Activated T-cell treated with anti-CD3 and anti-CD28 coated beads, Interleukin-2, amount 50 U/mL, for 1 hour (primary cell): Measurements from ENCODE around the gene IL1RAPL1.

ENCODE experiments used
- DNase-seq: peaks from one replicate; pipeline ENCODE4 v3.0.0-alpha.2; 2020

Gene IL1RAPL1

DNA sequence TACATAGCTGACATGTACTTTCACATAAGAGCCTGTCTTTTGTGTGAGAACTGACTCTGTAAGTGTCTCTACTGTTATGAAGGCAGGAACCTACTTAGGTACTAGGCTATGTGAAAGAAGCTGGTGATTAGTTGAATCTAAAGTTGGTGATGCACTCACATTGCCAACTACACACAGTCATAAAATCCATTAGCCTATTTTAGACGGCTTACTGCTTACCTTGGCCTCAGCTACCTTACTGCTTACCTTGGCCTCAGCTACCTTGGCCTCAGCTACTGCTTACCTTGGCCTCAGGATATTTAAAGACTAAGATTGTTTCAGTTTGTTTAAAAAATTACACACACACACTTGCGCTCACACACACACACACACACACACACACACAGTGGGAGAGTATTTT, 549.7 kb downstream of the IL1RAPL1 start:
- DNase-seq = no peak

DNA sequence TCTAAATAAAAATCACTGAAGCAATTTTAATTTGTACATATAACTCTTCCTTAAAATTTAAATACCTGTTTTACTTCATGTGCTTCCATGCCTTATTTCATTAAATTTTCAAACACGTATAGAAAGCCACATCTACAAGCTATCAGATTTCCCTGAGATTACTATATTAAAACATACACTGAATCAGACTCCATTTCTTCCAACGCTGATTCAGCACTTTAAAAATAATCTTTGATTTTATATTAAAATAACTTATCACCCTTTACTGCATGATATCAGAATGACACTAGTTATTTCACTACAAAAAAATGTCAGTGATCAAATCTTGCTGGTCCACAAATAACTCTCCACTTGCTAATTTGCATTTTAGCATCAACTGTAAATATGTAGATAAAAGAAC, 550.8 kb downstream of the IL1RAPL1 start:
- DNase-seq = no peak

DNA sequence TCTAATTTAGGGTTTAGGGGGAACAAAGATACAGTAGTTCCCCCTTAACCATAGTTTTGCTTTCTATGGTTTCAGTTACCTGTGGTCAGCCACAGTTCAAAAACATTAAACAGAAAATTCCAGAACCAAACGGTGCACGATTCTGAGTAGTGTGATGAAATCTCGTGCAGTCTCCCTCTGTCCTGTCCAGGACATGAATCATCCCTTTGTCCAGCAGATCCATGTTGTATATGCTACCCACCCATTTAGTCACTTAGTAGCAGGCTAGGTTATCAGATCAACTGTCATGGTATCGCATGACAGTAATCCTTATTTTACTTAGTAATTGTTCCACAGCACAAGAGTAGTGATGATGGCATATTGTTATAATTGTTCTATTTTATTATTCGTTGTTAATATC, 556.1 kb downstream of the IL1RAPL1 start:
- no peak for DNase-seq

DNA sequence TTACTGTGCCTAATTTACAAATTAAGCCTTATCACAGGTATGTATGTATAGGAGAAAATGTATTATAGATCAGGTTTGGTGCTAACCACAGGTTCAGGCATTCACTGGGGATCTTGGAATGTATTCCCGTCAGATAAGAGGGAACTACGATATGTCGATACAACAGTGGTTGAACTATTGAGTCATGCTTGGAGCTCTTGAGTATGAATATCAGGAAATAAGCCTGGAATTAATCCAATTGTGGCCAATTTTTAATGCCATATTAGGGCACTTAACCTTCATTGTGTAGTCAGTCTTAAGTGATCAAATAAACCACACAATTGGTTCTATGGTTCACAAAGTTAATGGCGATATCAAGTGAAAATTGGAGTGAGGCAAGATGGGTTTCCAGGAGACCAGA, 556.5 kb downstream of the IL1RAPL1 start:
- no peak for DNase-seq

DNA sequence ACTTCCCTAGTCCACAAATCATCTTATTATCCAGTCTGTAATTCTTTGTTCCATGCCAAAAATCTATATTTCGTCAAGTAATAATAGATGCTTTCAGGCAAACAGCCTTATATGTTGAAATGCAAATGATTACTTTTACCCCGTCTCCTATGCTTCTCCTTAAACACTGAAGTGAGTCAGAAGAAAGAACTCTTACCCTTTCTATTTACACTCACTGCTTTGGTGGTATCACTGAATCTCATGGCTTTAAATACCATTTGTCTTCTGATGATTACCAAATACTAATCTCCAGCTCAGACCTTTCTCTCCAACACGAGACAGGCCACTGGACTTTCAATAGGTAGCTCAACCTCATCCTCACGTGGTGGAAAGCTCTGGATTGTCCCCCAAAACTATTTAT, 558.1 kb downstream of the IL1RAPL1 start:
- DNase-seq = no peak

DNA sequence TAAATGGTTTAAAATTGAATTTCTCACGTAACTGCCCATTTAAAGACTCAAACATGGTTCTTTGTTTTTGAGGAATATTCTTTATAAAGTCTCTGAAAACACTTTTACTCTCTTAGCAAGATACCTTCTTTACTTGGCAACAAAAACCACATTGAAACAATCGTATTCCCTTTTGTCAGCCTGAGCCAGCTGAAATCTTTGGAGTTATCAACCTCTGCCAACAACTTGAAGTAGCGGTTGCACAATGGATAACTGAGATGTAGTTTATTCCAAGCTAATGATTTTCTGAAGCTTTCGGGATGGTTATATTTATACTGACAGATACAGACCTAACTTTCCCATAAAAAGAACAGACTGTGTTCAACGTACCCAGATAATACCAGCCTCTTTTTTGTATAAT, 561.3 kb downstream of the IL1RAPL1 start:
- DNase-seq = no peak

DNA sequence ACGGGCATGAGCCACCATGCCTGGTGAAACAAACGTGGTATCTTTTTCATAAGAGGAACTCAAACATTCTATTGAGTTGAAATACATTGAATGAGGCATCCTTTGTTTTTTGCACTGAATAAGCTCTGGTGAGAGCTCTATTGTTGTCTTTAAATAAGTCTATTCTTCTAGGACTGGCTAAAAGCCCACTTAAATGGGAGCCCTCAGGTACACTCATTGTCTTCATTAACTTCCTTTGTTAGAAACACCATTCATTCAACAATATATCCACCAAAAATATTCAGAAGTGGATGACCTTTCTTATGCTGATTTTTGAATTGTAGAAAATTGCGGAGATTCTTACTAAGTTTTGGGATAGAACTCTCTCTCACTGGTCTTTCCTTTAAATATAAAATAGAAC, 568.0 kb downstream of the IL1RAPL1 start:
- no peak for DNase-seq

DNA sequence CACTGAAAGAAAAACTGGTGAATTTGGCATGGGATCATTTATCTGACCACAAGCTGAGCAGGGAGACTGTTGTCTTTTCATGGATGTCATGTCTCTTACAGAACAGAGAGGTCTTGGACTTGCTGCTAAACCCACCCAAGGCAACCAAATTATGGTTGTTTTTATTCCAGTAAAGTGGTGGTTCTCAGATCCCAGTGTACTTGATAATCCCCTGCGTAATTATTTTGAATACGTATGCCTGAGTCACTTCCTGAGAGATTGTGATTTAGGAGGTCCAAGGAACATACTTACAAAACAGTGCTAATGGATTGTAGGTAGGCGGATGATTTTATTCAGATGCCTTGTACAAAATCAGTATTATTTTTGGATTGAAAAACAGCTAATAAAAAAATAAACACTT, 585.6 kb downstream of the IL1RAPL1 start:
- DNase-seq = no peak

DNA sequence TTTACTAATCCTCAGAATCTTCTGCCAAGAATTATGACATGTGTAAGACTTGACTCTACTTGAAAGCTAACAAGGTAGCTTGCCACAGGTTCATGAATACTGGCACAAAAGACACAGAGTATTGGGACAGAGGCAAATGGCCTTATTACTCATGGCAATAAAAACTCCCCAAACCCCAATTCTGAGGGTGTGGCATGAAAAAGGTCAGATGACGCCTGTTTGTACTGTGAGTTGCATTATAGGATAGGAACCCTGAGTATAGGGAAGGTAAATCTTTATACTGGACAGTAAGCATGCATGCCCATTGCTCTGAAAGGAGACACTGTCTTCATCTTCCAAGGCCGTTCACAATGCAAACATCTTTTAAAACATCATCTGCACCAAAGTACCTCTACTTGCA, 600.0 kb downstream of the IL1RAPL1 start:
- DNase-seq = no peak

DNA sequence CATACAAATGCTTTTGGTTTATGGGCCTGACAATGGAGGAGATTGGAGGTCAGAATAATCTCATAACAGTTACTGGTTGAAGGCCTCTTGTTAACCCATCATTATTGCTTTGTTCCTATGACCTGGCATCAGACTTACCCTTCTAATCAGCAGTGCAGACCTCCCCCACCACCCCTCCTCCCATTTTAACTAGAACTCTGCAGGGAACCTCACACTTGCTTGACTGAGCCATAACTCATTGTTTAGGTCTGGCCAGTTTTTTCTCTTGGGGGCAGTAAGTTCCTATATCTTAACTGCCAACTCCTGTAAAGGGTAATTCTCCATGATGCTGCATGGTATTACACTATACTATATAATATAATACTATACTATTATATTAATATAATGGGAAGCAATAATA, 609.3 kb downstream of the IL1RAPL1 start:
- no peak for DNase-seq

DNA sequence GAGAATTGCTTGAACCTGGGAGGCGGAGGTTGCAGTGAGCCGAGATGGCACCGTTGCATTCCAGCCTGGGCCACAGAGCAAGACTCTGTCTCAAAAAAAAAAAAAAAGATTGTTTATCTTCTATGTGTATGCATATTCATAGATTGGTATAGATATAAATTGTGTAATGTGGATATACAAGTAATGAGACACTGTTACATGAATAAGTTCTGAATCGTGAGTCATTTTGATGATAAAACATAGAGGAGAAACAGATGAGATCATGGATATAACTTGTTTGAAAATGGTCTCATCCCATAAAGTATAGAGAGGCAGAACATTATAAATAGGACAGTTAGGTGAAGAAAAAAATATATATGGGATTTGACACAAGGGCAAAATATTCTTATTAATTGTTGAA, 628.0 kb downstream of the IL1RAPL1 start:
- no peak for DNase-seq

DNA sequence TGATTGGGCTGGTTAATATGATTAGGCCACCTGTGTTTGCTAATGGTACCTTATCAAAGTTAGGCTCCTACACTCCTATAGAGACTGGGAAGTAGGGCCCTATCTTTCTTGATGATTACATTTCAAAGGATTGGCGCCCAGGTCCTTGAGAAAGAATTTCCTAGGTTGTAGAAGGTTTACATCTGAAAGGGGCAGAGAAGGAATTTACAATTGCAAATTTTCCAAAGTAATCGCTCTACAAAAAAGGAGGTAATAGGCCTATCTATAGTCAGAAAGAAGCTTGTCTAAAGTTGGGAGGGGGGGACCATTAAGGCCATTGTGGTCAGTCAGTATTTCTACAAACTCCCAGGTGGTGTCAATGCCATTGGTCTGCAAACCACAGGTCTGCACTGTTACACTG, 638.4 kb downstream of the IL1RAPL1 start:
- no peak for DNase-seq

DNA sequence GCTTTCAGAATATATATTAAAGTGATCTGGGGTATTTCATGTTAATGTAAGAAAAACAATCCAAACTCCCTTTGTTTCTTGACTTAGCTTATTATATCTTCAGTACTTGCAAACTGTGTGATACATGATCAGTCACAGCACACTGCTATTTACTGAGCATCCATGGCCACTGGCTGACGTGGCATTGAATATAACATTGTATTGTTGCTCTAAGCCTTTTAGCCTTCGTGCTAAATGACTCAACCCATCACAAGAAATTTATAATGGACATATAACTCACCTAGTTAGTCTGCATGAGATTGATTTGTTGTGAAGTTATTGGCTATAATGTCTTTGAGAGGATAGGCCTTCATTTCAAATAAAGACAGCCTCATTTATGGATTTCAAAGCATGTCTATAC, 642.6 kb downstream of the IL1RAPL1 start:
- DNase-seq = no peak

DNA sequence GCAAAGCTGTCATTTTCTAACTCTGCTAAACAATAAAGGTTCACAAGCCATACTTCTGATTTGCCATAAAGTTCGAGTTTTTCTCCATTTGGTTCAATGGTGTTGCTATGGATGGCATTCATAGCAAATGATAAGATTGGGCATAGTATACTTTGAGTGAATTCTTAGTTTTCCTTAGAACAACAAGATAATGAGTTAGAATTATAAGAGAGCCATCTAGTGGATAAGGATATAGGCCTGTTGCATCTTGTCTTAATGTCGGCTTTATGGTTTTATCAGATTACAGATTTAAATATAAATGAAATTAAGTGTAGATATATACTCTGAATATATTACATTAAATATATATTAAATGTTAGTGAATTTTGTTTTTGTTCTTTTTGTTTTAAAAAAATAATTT, 644.6 kb downstream of the IL1RAPL1 start:
- DNase-seq = no peak

DNA sequence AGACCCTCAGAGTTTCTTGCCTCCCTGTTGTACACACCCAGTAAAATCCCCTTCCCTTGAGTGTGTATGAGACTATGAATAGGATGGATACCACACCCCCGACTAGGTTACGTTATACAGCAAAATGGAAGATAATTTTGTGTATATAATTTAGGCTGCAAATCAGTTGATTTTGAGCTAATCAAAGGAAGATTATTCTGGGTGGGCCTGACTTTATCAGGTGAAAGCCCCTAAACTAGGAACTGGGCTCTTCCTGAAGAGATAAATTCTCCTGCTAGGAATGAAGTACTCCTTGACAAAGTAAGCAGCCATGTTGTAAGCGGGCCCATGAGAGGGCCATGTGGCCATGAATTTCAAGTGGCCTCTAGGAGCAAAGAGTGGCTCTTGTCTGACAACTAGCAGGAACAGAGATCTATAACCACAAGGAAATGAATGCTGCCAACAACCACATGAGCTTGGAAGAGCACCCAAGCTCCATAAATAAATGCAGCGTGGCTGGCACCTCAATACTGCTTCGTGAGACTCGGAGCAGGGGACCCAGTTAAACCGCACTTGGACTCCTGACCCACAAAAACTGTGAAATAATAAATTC, 646.4 kb downstream of the IL1RAPL1 start:
- no peak for DNase-seq

DNA sequence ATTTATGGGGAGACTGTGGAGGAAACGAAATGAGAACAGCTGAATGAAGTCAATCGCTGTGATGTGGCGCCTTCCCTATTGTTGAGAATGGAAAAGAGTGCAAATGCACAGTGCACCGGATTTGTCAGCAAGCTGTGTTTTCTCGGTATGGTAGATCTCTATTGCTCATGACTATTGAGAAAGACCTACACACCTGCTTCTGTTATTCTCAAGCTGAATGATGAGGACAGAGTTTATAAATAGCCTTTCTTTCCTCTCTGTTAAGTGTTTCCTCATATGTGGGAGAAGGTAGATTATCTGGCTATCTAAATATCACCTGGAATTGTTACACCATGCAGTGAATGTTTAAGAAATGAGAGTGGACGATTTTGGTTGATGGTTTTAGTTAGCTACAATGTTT, 650.7 kb downstream of the IL1RAPL1 start:
- DNase-seq = no peak

DNA sequence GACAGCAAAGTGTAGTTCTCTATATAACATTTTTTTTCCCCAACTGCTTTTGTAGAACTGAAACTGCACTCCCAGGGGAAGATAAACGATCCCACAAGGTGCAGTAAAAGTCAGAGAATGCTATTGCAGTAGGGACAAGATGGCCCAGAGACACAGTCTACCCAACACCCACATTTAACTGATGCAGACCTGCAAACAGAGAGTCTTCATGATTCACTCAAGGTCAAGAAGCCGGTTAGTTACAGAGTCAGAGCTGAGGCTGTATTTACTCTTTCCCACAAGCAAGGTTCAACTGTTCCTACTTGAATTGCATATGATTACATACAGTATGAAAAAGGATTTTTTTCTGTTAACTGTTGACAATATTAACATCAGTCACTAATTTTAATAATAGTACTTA, 654.6 kb downstream of the IL1RAPL1 start:
- DNase-seq = no peak

DNA sequence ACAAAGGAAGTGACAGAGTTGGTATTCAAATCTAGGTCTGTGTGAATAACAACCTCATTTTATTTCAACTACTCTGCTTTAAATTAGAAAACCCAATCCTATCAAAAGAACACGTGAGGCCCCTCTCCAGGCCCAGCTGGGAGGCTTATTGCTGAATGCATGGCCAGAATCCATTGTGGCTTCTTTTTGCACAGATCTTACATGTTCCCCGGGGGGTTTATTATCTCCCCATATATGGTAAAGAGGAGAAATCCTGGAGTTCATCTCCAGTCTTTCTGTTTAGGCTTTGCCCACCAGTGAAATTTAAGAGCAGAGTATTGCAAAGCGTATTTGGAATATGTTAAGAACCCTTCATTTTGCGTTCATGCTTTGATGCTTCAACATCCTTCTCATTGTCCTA, 655.6 kb downstream of the IL1RAPL1 start:
- DNase-seq = no peak

DNA sequence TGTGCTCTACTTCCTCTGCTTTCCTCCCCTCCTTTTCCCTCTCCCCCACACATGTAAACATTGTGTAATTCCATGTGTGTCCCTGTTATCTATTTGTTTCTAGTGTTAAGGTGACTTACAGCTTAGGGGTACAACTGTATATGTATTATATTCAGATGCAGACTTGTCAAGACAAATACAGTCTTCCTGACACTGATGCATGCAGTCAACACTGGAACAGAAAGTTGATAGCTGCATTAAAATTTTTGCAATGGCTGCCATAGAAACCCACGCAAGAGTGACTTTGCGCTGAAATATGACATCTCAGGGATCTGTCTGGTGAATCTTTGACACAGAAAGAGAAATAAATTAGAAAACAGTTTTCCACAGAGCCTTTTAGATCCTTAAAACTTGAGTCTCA, 656.7 kb downstream of the IL1RAPL1 start:
- no peak for DNase-seq

DNA sequence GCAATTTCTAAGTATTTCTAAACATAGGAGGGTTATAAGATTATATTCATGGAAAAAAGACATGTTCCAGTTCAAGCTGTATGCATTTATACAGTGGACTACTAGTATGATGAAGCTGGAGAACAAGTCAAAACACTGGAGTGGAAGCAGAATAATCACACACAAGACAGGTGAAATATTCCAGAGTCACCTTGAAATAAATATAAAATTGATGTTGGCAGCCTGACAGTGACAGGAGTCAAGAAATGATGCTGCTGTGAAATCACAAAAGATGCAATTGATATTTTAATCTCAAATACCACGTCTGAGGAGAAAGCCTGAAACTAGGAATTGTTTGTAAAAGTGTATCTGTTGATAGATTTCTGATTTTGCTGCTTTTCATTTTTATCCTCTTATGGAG, 667.3 kb downstream of the IL1RAPL1 start:
- DNase-seq = no peak

DNA sequence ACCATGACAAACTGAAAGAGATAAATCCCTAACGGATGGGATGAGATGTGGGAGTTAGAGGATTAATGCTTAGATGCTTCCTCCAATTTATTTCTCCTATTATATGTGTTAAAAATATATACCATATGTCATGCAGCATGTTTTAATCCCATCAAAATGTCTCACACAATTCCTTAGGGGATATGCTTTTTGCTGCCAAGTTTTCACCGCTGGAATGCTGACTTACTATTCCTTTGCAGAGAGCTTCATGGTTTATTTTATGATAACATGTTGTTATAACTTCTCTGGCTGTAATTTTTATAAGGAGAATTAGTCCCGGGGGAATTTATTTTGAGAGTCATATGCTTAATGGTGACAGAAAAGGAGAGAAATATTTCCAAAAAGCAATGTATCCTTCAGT, 670.3 kb downstream of the IL1RAPL1 start:
- no peak for DNase-seq

DNA sequence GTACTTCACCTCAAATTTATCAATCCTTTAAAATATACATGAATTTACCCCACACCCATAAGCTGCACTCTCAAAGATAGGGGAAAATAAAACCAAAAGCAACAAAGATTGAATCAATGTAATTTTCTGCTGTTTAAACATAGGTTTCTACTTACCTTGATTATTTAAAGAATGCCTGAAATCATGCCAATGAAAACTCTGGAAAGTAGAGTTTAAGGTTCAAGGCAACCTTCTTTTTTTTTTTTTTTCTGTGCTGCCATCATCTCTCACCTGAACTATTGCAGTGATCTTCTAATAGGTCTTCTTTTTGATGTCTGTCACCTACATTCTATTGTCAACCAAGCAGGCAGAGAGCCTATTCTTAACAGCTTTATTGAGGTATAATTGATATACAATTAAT, 682.1 kb downstream of the IL1RAPL1 start:
- DNase-seq = no peak

DNA sequence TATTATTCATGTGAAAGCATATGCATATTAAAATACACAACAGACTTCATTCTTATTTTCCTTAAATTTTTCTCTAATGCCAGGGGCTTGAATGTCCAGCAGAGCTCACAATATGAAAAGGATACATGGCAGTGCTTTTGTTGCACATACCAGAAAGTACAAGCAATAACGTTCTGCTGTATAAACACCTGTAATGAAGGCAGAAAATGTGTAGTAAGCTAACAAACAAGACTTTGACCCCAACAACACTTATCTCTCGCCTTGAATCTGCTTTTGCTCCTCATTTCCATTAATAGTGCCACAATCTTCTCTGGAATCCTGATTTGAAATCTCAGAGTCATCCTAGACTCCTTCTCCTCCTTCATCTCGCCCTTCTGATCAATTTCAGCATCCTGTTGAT, 687.3 kb downstream of the IL1RAPL1 start:
- DNase-seq = no peak

DNA sequence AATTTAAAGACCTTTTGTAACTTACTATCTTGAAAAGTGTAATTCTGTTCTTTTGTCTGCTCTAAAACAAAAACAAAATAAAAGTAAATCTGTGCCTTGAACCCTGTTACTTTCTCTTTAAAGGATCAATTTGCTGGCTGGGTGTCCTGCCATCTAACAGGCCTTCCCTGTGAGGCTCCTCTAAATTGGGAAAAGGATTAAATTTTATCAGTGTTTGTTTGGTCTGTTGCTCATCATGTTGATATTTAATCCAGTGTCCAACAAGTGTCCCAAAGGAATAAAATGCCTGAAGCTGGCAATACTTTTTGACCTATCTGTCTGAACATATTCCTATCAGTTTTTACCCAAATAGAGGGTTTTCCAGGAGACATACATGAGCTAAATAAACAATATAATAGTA, 688.7 kb downstream of the IL1RAPL1 start:
- DNase-seq = no peak

DNA sequence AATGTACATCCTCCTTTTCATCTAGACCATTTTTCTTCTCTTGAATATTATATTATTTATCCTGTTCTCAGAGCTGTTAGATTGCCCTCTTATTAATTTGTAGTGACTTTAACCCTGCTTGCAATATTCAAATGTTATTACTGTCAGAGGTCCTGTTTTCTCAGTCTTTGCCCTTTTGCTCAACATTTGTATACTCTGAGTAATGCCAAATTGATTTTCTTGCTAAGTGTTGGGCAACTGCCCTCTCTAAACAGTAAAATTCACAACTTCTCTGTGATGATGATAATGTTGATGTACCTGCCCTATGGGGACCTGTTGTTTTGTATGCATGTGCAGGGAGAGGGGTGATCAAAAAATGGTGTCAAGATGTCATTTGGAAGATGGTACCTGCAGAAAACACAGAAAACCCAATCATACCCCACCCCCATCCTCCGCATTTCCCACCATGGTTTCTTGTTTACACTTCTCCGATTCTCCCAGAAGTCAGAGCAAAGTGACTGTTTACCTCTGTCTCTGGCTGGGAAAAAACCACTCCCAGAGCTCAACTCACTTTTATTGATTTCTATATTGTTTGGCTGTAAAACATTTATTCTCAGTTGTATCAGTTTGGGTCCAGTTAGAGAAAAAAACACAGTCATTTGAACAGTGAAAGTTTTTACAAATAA, 694.0 kb downstream of the IL1RAPL1 start:
- DNase-seq = no peak
